Measurements from ENCODE around the gene TNS3. TPM values are rescaled to one million over a fixed set of nuclear protein-coding genes. Genes with fewer than 3 reads are reported as not detected.

TNS3 gene
- total and polyA plus RNA-seq, 9 of the 15 experiments (the other 6 are each of a cell fraction or from before 2014, with no cell fraction given) = 0.20 TPM; not detected in 8

- TF ChIP-seq SMC3 (conservative IDR thresholded peaks at IDR 0.05; ENCODE audit: insufficient read depth, low read depth, low read length) = 0 out of 2 replicates have a peak, but pooled peaks have one; percentile 42
- peak; percentile 69 for TF ChIP-seq DEAF1 (CRISPR knock-in tag; IDR thresholded peaks at IDR 0.05)
- TF ChIP-seq POU5F1 (IDR thresholded peaks at IDR 0.05; ENCODE audit: borderline replicate concordance, low read depth, low read length, partially characterized antibody) = no peak
- TF ChIP-seq RAD21 (CRISPR knock-in tag; conservative IDR thresholded peaks at IDR 0.05 in 1 of 2, IDR thresholded peaks at IDR 0.05 in 1 of 2) = peak; percentile 85 to 87
- peak; percentile 34 to 75 (median 64) for TF ChIP-seq CTCF (IDR thresholded peaks at IDR 0.05 in 2 of 3, conservative IDR thresholded peaks at IDR 0.05 in 1 of 3; ENCODE audit: insufficient read depth in 2 of 3, low read depth in 1 of 3, low read length in 3 of 3)
Measured at GRCh38 chr7:47232751-47233412, 349.0 kb downstream of the TNS3 start (continued).
